Fibroblast of villous mesenchyme (primary cell): Measurements from ENCODE around the gene ZNF644. TPM values are rescaled to one million over a fixed set of nuclear protein-coding genes. Genes with fewer than 3 reads are reported as not detected.

Experiments
- DNase-seq: peaks from one replicate; pipeline ENCODE4 v3.0.0-alpha.2; 2010; ENCODE audit warnings: low read depth
- H3K4me3 ChIP-seq: 2 replicates; pipeline ENCODE4 v1.5.1; 2011; ENCODE audit warnings: low read depth, mild to moderate bottlenecking, low read length
- CTCF ChIP-seq: IDR thresholded peaks from 2 replicates; pipeline ENCODE4 v1.5.1; 2012; ENCODE audit warnings: low read depth, mild to moderate bottlenecking, low read length; ENCODE audit not compliant: insufficient read depth
- total RNA-seq: library from RNA; depleted of rRNA; stranded (reverse); fragments of >200 nt; gene quantifications from 2 replicates; pipeline ENCODE4 v1.2.3, GENCODE V29; 2012

ZNF644 gene
- total RNA-seq, 1 donor: 92.4 TPM

- TF ChIP-seq CTCF: no peak
- H3K4me3 ChIP-seq: no peak overlapping the region
- no peak for DNase-seq
Measured at GRCh38 chr1:90989990-90990389, 31.8 kb downstream of the ZNF644 start.

- H3K4me3 ChIP-seq: no peak overlapping the region
- no peak for DNase-seq
- no peak for TF ChIP-seq CTCF
Measured at GRCh38 chr1:90989302-90989701, 32.5 kb downstream of the ZNF644 start.

GRCh38 chr1:90987841-90988240, 34.0 kb downstream of the ZNF644 start:
- H3K4me3 ChIP-seq: no peak overlapping the region
- no peak for DNase-seq
- TF ChIP-seq CTCF: no peak

GRCh38 chr1:90986953-90987352, 34.9 kb downstream of the ZNF644 start:
- no peak for TF ChIP-seq CTCF
- H3K4me3 ChIP-seq: no peak overlapping the region
- DNase-seq: peak; percentile 10

- TF ChIP-seq CTCF: no peak
- DNase-seq: peak; percentile 25
- no peak overlapping the region for H3K4me3 ChIP-seq
Measured at GRCh38 chr1:90977522-90977921, 44.3 kb downstream of the ZNF644 start.

- DNase-seq: peak; percentile 57
- H3K4me3 ChIP-seq: no peak overlapping the region
- no peak for TF ChIP-seq CTCF
Measured at GRCh38 chr1:90973897-90974798, 47.7 kb downstream of the ZNF644 start.
